K562 (cell line): Measurements from ENCODE around the gene PRCP. TPM values are rescaled to one million over a fixed set of nuclear protein-coding genes. Genes with fewer than 3 reads are reported as not detected.

Source experiments
- ATAC-seq: fragments of 200-7000 bp; cut with Tn5 transposase; 3 replicates; pipeline ENCODE4 v1.9.1; 2020; ENCODE audit warnings: moderate library complexity
- BruUV-seq: library from RNA; stranded (reverse); fragments of 400-500 nt; replicated peaks from 2 replicates; lab custom pipeline; 2021; lab: Mats Ljungman, UMichigan
- CTCF ChIA-PET: fragments of 300-600 bp; formaldehyde crosslinking; extraction: SDS; loops from one replicate; lab custom pipeline; 2021; ENCODE audit warnings: low intra/inter-chr PET ratio; lab: Yijun Ruan, JAX
- POLR2A ChIA-PET: fragments of 300-600, 350-650 bp; sonication (Branson Sonifier 250); formaldehyde crosslinking; extraction: SDS; loops from one replicate; lab custom pipeline; 2021; ENCODE audit warnings: antibody characterized with exemption, inconsistent platforms; lab: Yijun Ruan, JAX
- DNase-seq, 4 experiments: peaks; one replicate each; pipeline versions ENCODE4 v3.0.0 to v3.0.0-alpha.2; 2011 to 2018; ENCODE audit warnings: low spot score in 3 of 4, mixed read lengths in 3 of 4; ENCODE audit errors: extremely low read depth in 1 of 4
- FAIRE-seq: peaks from 2 replicates; lab custom pipeline; 2011; peaks lifted over from hg19 to GRCh38; lab: Jason Lieb, UNC
- H2AFZ ChIP-seq: 2 replicates; pipeline ENCODE4 v1.6.0; 2011; ENCODE audit warnings: low read depth, low read length, control low read depth, inconsistent platforms
- H3K27ac ChIP-seq: fragments of 200-600 bp; 3 replicates; pipeline ENCODE4 v1.8.0; 2011; ENCODE audit warnings: low read depth, mild to moderate bottlenecking, control low read depth, inconsistent platforms, low read length, moderate library complexity, mixed read lengths; ENCODE audit errors: extremely low read depth
- H3K27me3 ChIP-seq, 2 experiments: fragments of 300-600 bp in 1 of 2; 2 replicates in 1 of 2; 3 replicates in 1 of 2; pipeline versions ENCODE4 v1.6.0 to v1.8.0; 2011; ENCODE audit warnings: inconsistent platforms in 2 of 2, low read length in 2 of 2, mild to moderate bottlenecking in 1 of 2, mixed read lengths in 1 of 2, moderate library complexity in 1 of 2; ENCODE audit not compliant: control insufficient read depth in 2 of 2, insufficient read depth in 2 of 2
- H3K36me3 ChIP-seq: fragments of 300-600 bp; 3 replicates; pipeline ENCODE4 v1.8.0; 2011; ENCODE audit warnings: mild to moderate bottlenecking, low read length, inconsistent platforms; ENCODE audit not compliant: control insufficient read depth, insufficient read depth
- H3K4me1 ChIP-seq, 2 experiments: fragments of 200-600 bp in 1 of 2; replicated peaks in 1 of 2; 2 replicates in 1 of 2; 3 replicates in 1 of 2; pipeline versions ENCODE4 v1.5.1 to v1.8.0; 2011; ENCODE audit warnings: inconsistent platforms in 2 of 2, low read length in 2 of 2, mild to moderate bottlenecking in 1 of 2, mixed read lengths in 1 of 2, moderate library complexity in 1 of 2; ENCODE audit not compliant: control insufficient read depth in 2 of 2, insufficient read depth in 2 of 2
- H3K4me2 ChIP-seq: 2 replicates; pipeline ENCODE4 v1.6.1; 2011; ENCODE audit warnings: low read length, control low read depth, inconsistent platforms, mixed read lengths; ENCODE audit not compliant: insufficient read depth
- H3K4me3 ChIP-seq: fragments of 200-600 bp; sonication (generic), shearing (Covaris generic); 2 replicates; pipeline ENCODE4 v1.5.1; 2016; ENCODE audit warnings: control low read depth, inconsistent platforms
- H3K79me2 ChIP-seq: fragments of 200-600 bp; 3 replicates; pipeline ENCODE4 v1.8.0; 2011; ENCODE audit warnings: low read length, inconsistent platforms; ENCODE audit not compliant: control insufficient read depth, insufficient read depth
- H3K9ac ChIP-seq, 2 experiments: 2 replicates each; pipeline versions ENCODE4 v1.6.0 to v1.6.1; 2011; ENCODE audit warnings: low read depth in 2 of 2, low read length in 2 of 2, control low read depth in 1 of 2, inconsistent platforms in 1 of 2, mild to moderate bottlenecking in 1 of 2, mixed read lengths in 1 of 2; ENCODE audit not compliant: insufficient read depth in 1 of 2
- H3K9me1 ChIP-seq: one replicate; pipeline ENCODE4 v1.6.0; 2011; ENCODE audit warnings: inconsistent platforms, mild to moderate bottlenecking, low read length, moderate library complexity; ENCODE audit not compliant: control insufficient read depth, insufficient read depth
- H3K9me3 ChIP-seq: replicated peaks from 2 replicates; pipeline ENCODE4 v1.5.1; 2011; ENCODE audit warnings: low read depth, low read length, inconsistent platforms; ENCODE audit not compliant: control insufficient read depth, insufficient read depth
- H4K20me1 ChIP-seq: replicated peaks from 2 replicates; pipeline ENCODE4 v1.6.1; 2011; ENCODE audit warnings: low read length, inconsistent platforms, mixed read lengths; ENCODE audit not compliant: control insufficient read depth, insufficient read depth
- CC2D1A ChIP-seq: fragments of 450-650 bp; IDR thresholded peaks from 2 replicates; pipeline ENCODE4 v1.6.1; 2017; ENCODE audit warnings: mild to moderate bottlenecking
- RAD21 ChIP-seq, 2 experiments: fragments of 250-450 bp in 1 of 2; fragments of 450-650 bp in 1 of 2; sonication (Bioruptor Pico) in 1 of 2; formaldehyde crosslinking in 1 of 2; IDR thresholded peaks in 1 of 2; conservative IDR thresholded peaks in 1 of 2; 2 replicates each; pipeline versions ENCODE4 v1.4.0 to v1.8.0; 2020 to 2022; ENCODE audit warnings: mild to moderate bottlenecking in 2 of 2, moderate library complexity in 1 of 2
- RUNX1 ChIP-seq: sonication (generic); IDR thresholded peaks from 2 replicates; pipeline ENCODE4 v1.6.1; 2016; ENCODE audit warnings: antibody characterized with exemption, low read depth
- WGBS: fragments of 100-300 bp; shearing (Covaris generic); methylation state at CpG from one replicate; pipeline ENCODE4 v1.1.6; 2016; ENCODE audit warnings: low coverage, mixed read lengths; ENCODE audit not compliant: insufficient coverage; ENCODE audit errors: missing lambda C conversion rate; 5-methylcytosine and 5-hydroxymethylcytosine counted together
- in situ Hi-C: fragments of 300-500 bp; cut with MboI; formaldehyde crosslinking; loops from 4 replicates; pipeline ENCODE4 v1.15.0; 2018; ENCODE audit warnings: inconsistent platforms, mixed read lengths
- intact Hi-C: fragments of 100-400 bp; cut with micrococcal nuclease; formaldehyde crosslinking; loops from 2 replicates; pipeline ENCODE4 v1.14.2; 2022
- polyA plus RNA-seq, 8 experiments: library from polyadenylated mRNA; depleted of rRNA in 4 of 8; stranded (reverse) in 5 of 8; unstranded in 3 of 8; fragments of >200 nt; fragmentation: Nextera tagmentation in 2 of 8; fragmentation: Illumina TruSeq in 1 of 8; extraction: Ambion mirVana in 2 of 8; extraction: Trizol in 1 of 8; gene quantifications; 2 replicates each; pipeline versions ENCODE4 v1.2.1 to v1.2.3, GENCODE V29; 2011 to 2014; ENCODE audit warnings: inconsistent platforms in 1 of 8, missing spikeins in 1 of 8
- total RNA-seq, 7 experiments: library from RNA; depleted of rRNA in 6 of 7; stranded (reverse); fragments of >200 nt in 6 of 7; fragmentation: Illumina TruSeq in 2 of 7; extraction: Trizol in 2 of 7; gene quantifications; 2 replicates each; pipeline versions ENCODE4 v1.2.1 to v1.2.3, GENCODE V29; 2011 to 2021; ENCODE audit warnings: low replicate concordance in 1 of 7
- TF ChIP-seq, protein P1 (sequence below), 3 experiments: IDR thresholded peaks in 2 of 3; conservative IDR thresholded peaks in 1 of 3; 2 replicates each; pipeline ENCODE4 v1.5.1; 2011 to 2012; ENCODE audit warnings: low read length in 3 of 3, mild to moderate bottlenecking in 3 of 3, control low read depth in 2 of 3, improper control_type of control experiment in 1 of 3, inconsistent platforms in 1 of 3, low read depth in 1 of 3, mixed read lengths in 1 of 3, moderate library complexity in 1 of 3; ENCODE audit not compliant: insufficient read depth in 2 of 3
- TF ChIP-seq, protein P2 (sequence below): fragments of 200-400 bp; formaldehyde crosslinking; IDR thresholded peaks from 2 replicates; pipeline ENCODE4 v1.6.1; 2017; ENCODE audit warnings: mild to moderate bottlenecking, low read depth, low read length, moderate library complexity
- TF ChIP-seq, protein P3 (sequence below), 2 experiments: fragments of 450-650 bp; formaldehyde crosslinking in 1 of 2; IDR thresholded peaks; 2 replicates each; pipeline versions ENCODE4 v1.4.0 to v1.6.1; 2014 to 2020; ENCODE audit warnings: mild to moderate bottlenecking in 2 of 2, borderline replicate concordance in 1 of 2, low read depth in 1 of 2

The PRCP gene
- total and polyA plus RNA-seq, 9 of the 15 experiments (the other 6 are each of a cell fraction or from before 2014, with no cell fraction given), result 9.5 to 43.1 (median 23.2) TPM

DNA sequence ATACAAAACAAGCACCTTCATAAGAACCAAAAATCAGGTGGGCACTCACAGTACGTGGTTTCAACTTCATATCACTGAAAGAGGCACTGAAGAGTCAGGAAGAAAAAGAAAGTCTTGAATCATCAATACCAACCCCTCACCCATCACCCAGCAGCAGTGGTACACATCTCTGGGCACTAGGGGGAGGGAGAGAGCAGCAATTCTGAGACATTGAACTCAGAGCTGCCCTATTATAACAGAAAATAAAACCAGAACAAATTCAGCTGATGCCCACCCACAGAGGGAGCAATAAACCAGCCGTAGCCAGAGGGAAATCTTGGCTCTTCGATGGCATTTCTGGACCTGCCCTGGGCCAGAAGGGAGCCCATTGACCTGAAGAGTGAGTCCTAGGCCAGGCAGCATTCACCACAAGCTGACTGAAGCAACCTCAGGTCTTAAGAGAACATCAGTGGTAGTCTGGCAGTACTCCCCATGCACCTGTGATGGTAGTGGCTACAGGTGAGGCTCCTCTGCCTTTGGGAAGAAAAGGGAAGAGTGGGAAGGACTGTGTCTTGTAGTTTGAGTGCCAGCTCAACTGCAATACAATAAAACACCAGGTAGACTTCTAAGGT is 124.4 kb downstream of the PRCP start:
- in situ Hi-C loops, result no loop called here
- DNase-seq, result peak; percentile 44 to 68 (median 58)
- H3K27ac ChIP-seq, result no peak overlapping the region
- no peaks in the 10 kb centered on the region for H3K9me1 ChIP-seq
- no peak overlapping the region for H3K9ac ChIP-seq
- FAIRE-seq, result peak; percentile 75
- no peaks in the 10 kb centered on the region for H3K27me3 ChIP-seq
- H3K79me2 ChIP-seq, result no peaks in the 10 kb centered on the region
- intact Hi-C loops, result loop anchor here (1.0 kb wide), 1 partner anchor 88 kb away; no protein-coding TSS in a partner anchor
- CTCF ChIA-PET, result no interaction called here
- POLR2A ChIA-PET, result interaction anchor here (0.6 kb wide), 1 partner anchor 37 kb away, joined by 3 read pairs; no protein-coding TSS in a partner anchor
- no peaks in the 10 kb centered on the region for H3K4me1 ChIP-seq
- no peaks in the 10 kb centered on the region for H3K36me3 ChIP-seq
- no peak overlapping the region for H3K4me3 ChIP-seq
- ATAC-seq, result peak; percentile 99
- TF ChIP-seq, protein P1, sequence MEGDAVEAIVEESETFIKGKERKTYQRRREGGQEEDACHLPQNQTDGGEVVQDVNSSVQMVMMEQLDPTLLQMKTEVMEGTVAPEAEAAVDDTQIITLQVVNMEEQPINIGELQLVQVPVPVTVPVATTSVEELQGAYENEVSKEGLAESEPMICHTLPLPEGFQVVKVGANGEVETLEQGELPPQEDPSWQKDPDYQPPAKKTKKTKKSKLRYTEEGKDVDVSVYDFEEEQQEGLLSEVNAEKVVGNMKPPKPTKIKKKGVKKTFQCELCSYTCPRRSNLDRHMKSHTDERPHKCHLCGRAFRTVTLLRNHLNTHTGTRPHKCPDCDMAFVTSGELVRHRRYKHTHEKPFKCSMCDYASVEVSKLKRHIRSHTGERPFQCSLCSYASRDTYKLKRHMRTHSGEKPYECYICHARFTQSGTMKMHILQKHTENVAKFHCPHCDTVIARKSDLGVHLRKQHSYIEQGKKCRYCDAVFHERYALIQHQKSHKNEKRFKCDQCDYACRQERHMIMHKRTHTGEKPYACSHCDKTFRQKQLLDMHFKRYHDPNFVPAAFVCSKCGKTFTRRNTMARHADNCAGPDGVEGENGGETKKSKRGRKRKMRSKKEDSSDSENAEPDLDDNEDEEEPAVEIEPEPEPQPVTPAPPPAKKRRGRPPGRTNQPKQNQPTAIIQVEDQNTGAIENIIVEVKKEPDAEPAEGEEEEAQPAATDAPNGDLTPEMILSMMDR (IDR thresholded peaks at IDR 0.05 in 2 of 3, conservative IDR thresholded peaks at IDR 0.05 in 1 of 3; ENCODE audit: insufficient read depth in 2 of 3, low read depth in 1 of 3, low read length in 3 of 3), result peak; percentile 70 to 80 (median 72)
- TF ChIP-seq RUNX1 (no peak), CC2D1A (peak; percentile 44; the same call in 1 of the 2 replicates), RAD21 (CRISPR knock-in tag; conservative IDR thresholded peaks at IDR 0.05 in 1 of 2, IDR thresholded peaks at IDR 0.05 in 1 of 2) (peak; percentile 10 to 77; a peak in 2 of 4 replicates)
- TF ChIP-seq, protein P2, sequence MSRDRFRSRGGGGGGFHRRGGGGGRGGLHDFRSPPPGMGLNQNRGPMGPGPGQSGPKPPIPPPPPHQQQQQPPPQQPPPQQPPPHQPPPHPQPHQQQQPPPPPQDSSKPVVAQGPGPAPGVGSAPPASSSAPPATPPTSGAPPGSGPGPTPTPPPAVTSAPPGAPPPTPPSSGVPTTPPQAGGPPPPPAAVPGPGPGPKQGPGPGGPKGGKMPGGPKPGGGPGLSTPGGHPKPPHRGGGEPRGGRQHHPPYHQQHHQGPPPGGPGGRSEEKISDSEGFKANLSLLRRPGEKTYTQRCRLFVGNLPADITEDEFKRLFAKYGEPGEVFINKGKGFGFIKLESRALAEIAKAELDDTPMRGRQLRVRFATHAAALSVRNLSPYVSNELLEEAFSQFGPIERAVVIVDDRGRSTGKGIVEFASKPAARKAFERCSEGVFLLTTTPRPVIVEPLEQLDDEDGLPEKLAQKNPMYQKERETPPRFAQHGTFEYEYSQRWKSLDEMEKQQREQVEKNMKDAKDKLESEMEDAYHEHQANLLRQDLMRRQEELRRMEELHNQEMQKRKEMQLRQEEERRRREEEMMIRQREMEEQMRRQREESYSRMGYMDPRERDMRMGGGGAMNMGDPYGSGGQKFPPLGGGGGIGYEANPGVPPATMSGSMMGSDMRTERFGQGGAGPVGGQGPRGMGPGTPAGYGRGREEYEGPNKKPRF, result no peak
- TF ChIP-seq, protein P3, sequence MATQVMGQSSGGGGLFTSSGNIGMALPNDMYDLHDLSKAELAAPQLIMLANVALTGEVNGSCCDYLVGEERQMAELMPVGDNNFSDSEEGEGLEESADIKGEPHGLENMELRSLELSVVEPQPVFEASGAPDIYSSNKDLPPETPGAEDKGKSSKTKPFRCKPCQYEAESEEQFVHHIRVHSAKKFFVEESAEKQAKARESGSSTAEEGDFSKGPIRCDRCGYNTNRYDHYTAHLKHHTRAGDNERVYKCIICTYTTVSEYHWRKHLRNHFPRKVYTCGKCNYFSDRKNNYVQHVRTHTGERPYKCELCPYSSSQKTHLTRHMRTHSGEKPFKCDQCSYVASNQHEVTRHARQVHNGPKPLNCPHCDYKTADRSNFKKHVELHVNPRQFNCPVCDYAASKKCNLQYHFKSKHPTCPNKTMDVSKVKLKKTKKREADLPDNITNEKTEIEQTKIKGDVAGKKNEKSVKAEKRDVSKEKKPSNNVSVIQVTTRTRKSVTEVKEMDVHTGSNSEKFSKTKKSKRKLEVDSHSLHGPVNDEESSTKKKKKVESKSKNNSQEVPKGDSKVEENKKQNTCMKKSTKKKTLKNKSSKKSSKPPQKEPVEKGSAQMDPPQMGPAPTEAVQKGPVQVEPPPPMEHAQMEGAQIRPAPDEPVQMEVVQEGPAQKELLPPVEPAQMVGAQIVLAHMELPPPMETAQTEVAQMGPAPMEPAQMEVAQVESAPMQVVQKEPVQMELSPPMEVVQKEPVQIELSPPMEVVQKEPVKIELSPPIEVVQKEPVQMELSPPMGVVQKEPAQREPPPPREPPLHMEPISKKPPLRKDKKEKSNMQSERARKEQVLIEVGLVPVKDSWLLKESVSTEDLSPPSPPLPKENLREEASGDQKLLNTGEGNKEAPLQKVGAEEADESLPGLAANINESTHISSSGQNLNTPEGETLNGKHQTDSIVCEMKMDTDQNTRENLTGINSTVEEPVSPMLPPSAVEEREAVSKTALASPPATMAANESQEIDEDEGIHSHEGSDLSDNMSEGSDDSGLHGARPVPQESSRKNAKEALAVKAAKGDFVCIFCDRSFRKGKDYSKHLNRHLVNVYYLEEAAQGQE (IDR thresholded peaks at IDR 0.05; ENCODE audit: borderline replicate concordance), result peak; percentile 71; the same call in 1 of the 2 replicates
- TF ChIP-seq, protein P3 (CRISPR knock-in tag; IDR thresholded peaks at IDR 0.05; ENCODE audit: low read depth), result no peak
- peak overlapping the region; percentile 42; the same call in 1 of the 2 replicates for H2AFZ ChIP-seq
- H3K9me3 ChIP-seq, result no peaks in the 10 kb centered on the region
- no peaks in the 10 kb centered on the region for H4K20me1 ChIP-seq
- 10% methylated on average over 3 of the region's 3 CpGs for WGBS
- no peak overlapping the region for H3K4me2 ChIP-seq
- no TSS peak for BruUV-seq
